Subcutaneous abdominal adipose tissue (tissue), 5 donors: ENCODE measurements around the gene TMTC4.
A peak's percentile ranks its signal among the peaks of the same experiment; 100 is the strongest.
"Not testable (repeated sequence)": the region's sequence is repeated elsewhere in the genome, so short reads cannot be mapped to it uniquely, and the experiment has no call there.

Experiments used
- H3K27ac ChIP-seq: one replicate; pipeline ENCODE4 v1.7.0; 2013; ENCODE audit warnings: low read depth, mild to moderate bottlenecking, inconsistent platforms, low read length, moderate library complexity
- H3K27me3 ChIP-seq, 5 donors: one replicate each; pipeline ENCODE4 v1.7.0; 2013; ENCODE audit warnings: low read length in 5 of 5, inconsistent platforms in 1 of 5; ENCODE audit not compliant: control insufficient read depth in 5 of 5, insufficient read depth in 4 of 5
- H3K36me3 ChIP-seq, 5 donors: one replicate each; pipeline ENCODE4 v1.7.0; 2013; ENCODE audit warnings: low read length in 5 of 5; ENCODE audit not compliant: control insufficient read depth in 5 of 5, insufficient read depth in 5 of 5
- H3K4me1 ChIP-seq, 5 donors: one replicate each; pipeline ENCODE4 v1.7.0; 2013; ENCODE audit warnings: low read length in 5 of 5, mild to moderate bottlenecking in 3 of 5, moderate library complexity in 1 of 5; ENCODE audit not compliant: control insufficient read depth in 5 of 5, insufficient read depth in 5 of 5
- H3K4me3 ChIP-seq, 5 donors: one replicate each; pipeline ENCODE4 v1.7.0; 2013; ENCODE audit warnings: low read length in 5 of 5, low read depth in 1 of 5
- H3K9ac ChIP-seq, 5 donors: one replicate each; pipeline ENCODE4 v1.7.0; 2013; ENCODE audit warnings: low read length in 5 of 5, mild to moderate bottlenecking in 4 of 5, moderate library complexity in 3 of 5
- H3K9me3 ChIP-seq, 5 donors: one replicate each; pipeline ENCODE4 v1.7.0; 2013; ENCODE audit warnings: low read length in 5 of 5; ENCODE audit not compliant: control insufficient read depth in 5 of 5
- donor health status: healthy.
- donor health status: healthy.
- donor health status: healthy.
- donor health status: healthy.
- donor health status: healthy.

TMTC4 gene, protein sequence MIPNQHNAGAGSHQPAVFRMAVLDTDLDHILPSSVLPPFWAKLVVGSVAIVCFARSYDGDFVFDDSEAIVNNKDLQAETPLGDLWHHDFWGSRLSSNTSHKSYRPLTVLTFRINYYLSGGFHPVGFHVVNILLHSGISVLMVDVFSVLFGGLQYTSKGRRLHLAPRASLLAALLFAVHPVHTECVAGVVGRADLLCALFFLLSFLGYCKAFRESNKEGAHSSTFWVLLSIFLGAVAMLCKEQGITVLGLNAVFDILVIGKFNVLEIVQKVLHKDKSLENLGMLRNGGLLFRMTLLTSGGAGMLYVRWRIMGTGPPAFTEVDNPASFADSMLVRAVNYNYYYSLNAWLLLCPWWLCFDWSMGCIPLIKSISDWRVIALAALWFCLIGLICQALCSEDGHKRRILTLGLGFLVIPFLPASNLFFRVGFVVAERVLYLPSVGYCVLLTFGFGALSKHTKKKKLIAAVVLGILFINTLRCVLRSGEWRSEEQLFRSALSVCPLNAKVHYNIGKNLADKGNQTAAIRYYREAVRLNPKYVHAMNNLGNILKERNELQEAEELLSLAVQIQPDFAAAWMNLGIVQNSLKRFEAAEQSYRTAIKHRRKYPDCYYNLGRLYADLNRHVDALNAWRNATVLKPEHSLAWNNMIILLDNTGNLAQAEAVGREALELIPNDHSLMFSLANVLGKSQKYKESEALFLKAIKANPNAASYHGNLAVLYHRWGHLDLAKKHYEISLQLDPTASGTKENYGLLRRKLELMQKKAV

GRCh38 chr13:100674572-100674871 lies at the start of gene TMTC4:
TSS of gene TMTC4 (minus strand) at chr13:100674795. CDS start at chr13:100670362, 4,433 bp downstream.
- Histone ChIP-seq H3K36me3 (peaks cover 0 to 5% (median 0%) of the 10 kb centered on the region in 5 donors), H3K9me3 (no peaks in the 10 kb centered on the region), H3K27ac (no peak within 1 kb of the TSS), H3K4me3 (peak within 1 kb of the TSS; percentile 67 to 91 (median 88)), H3K9ac (peak within 1 kb of the TSS in 4 of 5 donors; percentile 69 to 80 (median 76)), H3K27me3 (no peaks in the 10 kb centered on the region), H3K4me1 (peaks cover 4 to 21% (median 16%) of the 10 kb centered on the region in 5 donors)

DNA sequence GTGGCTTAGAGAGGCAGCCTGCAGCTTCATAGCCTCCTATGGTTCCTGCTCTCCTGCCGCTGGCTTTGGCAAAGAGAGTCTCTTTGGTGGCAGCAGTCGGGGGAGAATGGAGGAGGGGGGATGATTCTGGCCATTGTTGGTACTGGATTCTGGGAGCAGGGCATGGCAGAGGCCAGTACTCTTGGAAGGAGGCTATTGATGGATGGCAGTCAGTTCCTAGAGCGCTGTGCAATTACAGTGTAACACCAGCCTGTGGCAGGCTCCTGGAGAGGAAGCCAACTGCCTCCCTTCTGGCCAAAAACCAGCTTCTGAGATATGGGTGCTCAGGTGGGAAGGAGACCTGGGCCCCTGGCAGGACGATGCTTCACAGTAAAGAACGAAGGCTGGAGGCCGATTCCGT lies 47.9 kb upstream of the TMTC4 start:
- Histone ChIP-seq H3K27me3 (peaks cover 0 to 2% (median 0%) of the 10 kb centered on the region in 5 donors), H3K36me3 (no peaks in the 10 kb centered on the region), H3K27ac (no peak overlapping the region), H3K4me3 (no peak overlapping the region), H3K9ac (no peak overlapping the region), H3K4me1 (no peaks in the 10 kb centered on the region), H3K9me3 (peaks cover 0 to 3% (median 0%) of the 10 kb centered on the region in 5 donors)

- peaks cover 0 to 2% (median 0%) of the 10 kb centered on the region in 5 donors for H3K27me3 ChIP-seq
- H3K4me1 ChIP-seq, result no peaks in the 10 kb centered on the region
- H3K9ac ChIP-seq, result no peak overlapping the region
- peaks cover 0 to 3% (median 0%) of the 10 kb centered on the region in 5 donors for H3K9me3 ChIP-seq
- H3K27ac ChIP-seq, result no peak overlapping the region
- no peaks in the 10 kb centered on the region for H3K36me3 ChIP-seq
- no peak overlapping the region for H3K4me3 ChIP-seq
Observed at GRCh38 chr13:100721885-100722512, 47.4 kb upstream of the TMTC4 start.

DNA sequence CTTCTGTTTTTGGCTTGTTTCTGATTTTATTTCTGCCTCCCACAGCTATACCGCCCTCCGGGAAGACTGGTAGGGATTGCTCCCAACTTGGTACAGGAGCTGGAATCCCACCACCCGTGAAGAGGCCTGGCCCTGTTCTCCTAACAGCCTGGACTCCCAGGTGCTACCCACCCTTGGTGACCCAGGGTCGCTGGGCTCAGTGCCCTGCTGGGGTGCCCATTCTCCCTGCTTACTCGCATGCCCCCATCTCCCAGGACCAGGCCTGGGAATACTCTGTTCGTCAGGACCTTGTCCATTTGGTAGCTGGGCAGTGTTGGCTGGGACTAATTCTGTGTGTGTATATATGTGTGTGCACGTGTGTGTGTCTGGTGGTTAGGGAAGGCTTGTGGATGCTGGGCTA lies 41.0 kb upstream of the TMTC4 start:
- Histone ChIP-seq H3K27me3 (peaks cover 0 to 2% (median 0%) of the 10 kb centered on the region in 5 donors), H3K4me1 (no peaks in the 10 kb centered on the region), H3K27ac (no peak overlapping the region), H3K36me3 (no peaks in the 10 kb centered on the region), H3K9ac (no peak overlapping the region), H3K4me3 (no peak overlapping the region), H3K9me3 (peaks cover 0 to 3% (median 0%) of the 10 kb centered on the region in 5 donors)

DNA sequence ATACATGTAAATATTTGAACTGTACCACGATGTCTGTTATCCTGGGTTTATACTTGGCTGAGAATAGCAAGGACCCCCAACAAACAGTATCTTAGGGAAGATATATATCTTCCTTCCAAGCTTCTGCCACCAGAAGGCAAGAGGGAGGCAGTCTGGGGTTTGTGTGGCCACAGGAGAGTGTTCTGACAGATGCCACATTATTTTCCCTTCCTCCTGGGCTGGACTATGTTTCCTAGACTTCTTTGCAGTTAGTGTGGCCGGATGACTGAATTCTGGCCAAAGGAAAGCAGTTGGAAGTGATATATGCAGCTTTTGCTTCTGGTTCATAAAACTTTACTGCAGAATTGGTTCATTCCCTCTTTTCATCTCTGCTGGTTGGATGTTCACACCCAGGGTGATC lies 39.9 kb upstream of the TMTC4 start:
- Histone ChIP-seq H3K9me3 (no peaks in the 10 kb centered on the region), H3K4me1 (no peaks in the 10 kb centered on the region), H3K4me3 (no peak overlapping the region), H3K9ac (no peak overlapping the region), H3K27me3 (no peaks in the 10 kb centered on the region), H3K27ac (no peak overlapping the region), H3K36me3 (no peaks in the 10 kb centered on the region)

DNA sequence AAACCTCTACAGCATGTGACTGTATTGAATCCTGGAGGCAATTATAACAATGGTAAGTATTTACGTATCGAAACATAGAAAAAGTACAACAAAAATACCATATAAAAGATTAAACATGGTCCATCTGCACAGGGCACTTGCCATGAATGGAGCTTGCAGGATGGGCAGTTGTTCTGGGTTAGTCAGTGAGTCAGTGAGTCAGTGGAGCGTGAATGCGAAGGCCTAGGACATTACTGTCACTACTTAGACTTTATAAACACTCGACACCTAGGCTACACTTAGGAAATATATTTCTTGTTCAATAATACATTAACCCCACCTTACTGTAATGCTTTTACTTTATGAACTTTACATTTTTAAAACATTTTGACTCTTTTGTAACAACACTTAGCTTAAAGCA lies 35.6 kb upstream of the TMTC4 start:
- Histone ChIP-seq H3K27me3 (no peaks in the 10 kb centered on the region), H3K4me1 (no peaks in the 10 kb centered on the region), H3K36me3 (no peaks in the 10 kb centered on the region), H3K27ac (no peak overlapping the region), H3K4me3 (no peak overlapping the region), H3K9me3 (no peaks in the 10 kb centered on the region), H3K9ac (no peak overlapping the region)

GRCh38 chr13:100707818-100708740 lies 33.5 kb upstream of the TMTC4 start:
- Histone ChIP-seq H3K27me3 (no peaks in the 10 kb centered on the region), H3K9ac (no peak overlapping the region), H3K9me3 (no peaks in the 10 kb centered on the region), H3K4me1 (no peaks in the 10 kb centered on the region), H3K36me3 (no peaks in the 10 kb centered on the region), H3K27ac (no peak overlapping the region), H3K4me3 (no peak overlapping the region)

GRCh38 chr13:100698331-100698730 lies 23.7 kb upstream of the TMTC4 start:
- not testable (repeated sequence) for H3K4me3 ChIP-seq, H3K36me3 ChIP-seq, H3K4me1 ChIP-seq, H3K27ac ChIP-seq, H3K9ac ChIP-seq, H3K27me3 ChIP-seq, H3K9me3 ChIP-seq

- H3K4me1 ChIP-seq, result peaks cover 0 to 2% (median 0%) of the 10 kb centered on the region in 5 donors
- no peak overlapping the region for H3K27ac ChIP-seq
- H3K9ac ChIP-seq, result no peak overlapping the region
- no peak overlapping the region for H3K4me3 ChIP-seq
- peaks cover 0 to 2% (median 0%) of the 10 kb centered on the region in 5 donors for H3K9me3 ChIP-seq
- H3K27me3 ChIP-seq, result no peaks in the 10 kb centered on the region
- H3K36me3 ChIP-seq, result no peaks in the 10 kb centered on the region
Observed at GRCh38 chr13:100695509-100695773, 20.8 kb upstream of the TMTC4 start.
